Gastroesophageal sphincter (tissue), 3 donors: ENCODE results near the gene UFSP1.

Experiments used
- CTCF ChIP-seq, 4 experiments: fragments of 200-600 bp in 2 of 4; fragments of 450-650 bp in 2 of 4; sonication (generic) in 1 of 4; IDR thresholded peaks; one replicate each; pipeline ENCODE4 v1.5.1; 2017 to 2019; ENCODE audit warnings: antibody characterized with exemption in 4 of 4, mild to moderate bottlenecking in 2 of 4, moderate library complexity in 2 of 4
- POLR2A ChIP-seq, 2 donors: fragments of 450-650 bp; IDR thresholded peaks; one replicate each; pipeline ENCODE4 v1.6.1; 2017; ENCODE audit warnings: antibody characterized with exemption in 2 of 2, mild to moderate bottlenecking in 2 of 2, moderate library complexity in 1 of 2
- POLR2AphosphoS5 ChIP-seq: sonication (generic); formaldehyde crosslinking; IDR thresholded peaks from one replicate; pipeline ENCODE4 v1.6.1; 2017; ENCODE audit warnings: antibody characterized with exemption

GRCh38 chr7:100861616-100861985, 27.9 kb downstream of the UFSP1 start:
- TF ChIP-seq POLR2AphosphoS5 (no peak), CTCF (IDR thresholded peaks at IDR 0.05) (no peak), POLR2A (IDR thresholded peaks at IDR 0.05) (no peak)
